Large intestine (tissue), 3 donors: ENCODE data around the gene TMEM212. TPM values are rescaled to one million over a fixed set of nuclear protein-coding genes. Genes with fewer than 3 reads are reported as not detected.

Source experiments
- DNase-seq, 2 donors: peaks; one replicate each; pipeline versions ENCODE4 v3.0.0 to v3.0.0-alpha.2; 2013
- H3K27ac ChIP-seq: one replicate; pipeline ENCODE4 v1.5.1; 2013; ENCODE audit warnings: low read length
- H3K27me3 ChIP-seq: 2 replicates; pipeline ENCODE4 v1.6.1; 2013; ENCODE audit warnings: low read length; ENCODE audit not compliant: control insufficient read depth, insufficient read depth
- H3K36me3 ChIP-seq: 2 replicates; pipeline ENCODE4 v1.6.1; 2013; ENCODE audit warnings: low read length; ENCODE audit not compliant: control insufficient read depth, insufficient read depth
- H3K4me1 ChIP-seq: one replicate; pipeline ENCODE4 v1.6.1; 2013; ENCODE audit warnings: low read length; ENCODE audit not compliant: control insufficient read depth, insufficient read depth
- H3K4me3 ChIP-seq: one replicate; pipeline ENCODE4 v1.5.1; 2013; ENCODE audit warnings: low read length
- H3K9me3 ChIP-seq: one replicate; pipeline ENCODE4 v1.6.1; 2013; ENCODE audit warnings: mild to moderate bottlenecking, low read depth, low read length, moderate library complexity; ENCODE audit not compliant: control insufficient read depth
- WGBS: methylation state at CpG from one replicate; pipeline ENCODE4 v1.1.5; 2013; ENCODE audit warnings: low lambda C conversion rate; ENCODE audit not compliant: insufficient coverage; 5-methylcytosine and 5-hydroxymethylcytosine counted together
- polyA plus RNA-seq: library from polyadenylated mRNA; unstranded; fragments of 120-200 nt; gene quantifications from one replicate; pipeline ENCODE4 v1.2.1, GENCODE V29; 2013

Gene TMEM212
- polyA plus RNA-seq, 1 donor = not detected

DNA sequence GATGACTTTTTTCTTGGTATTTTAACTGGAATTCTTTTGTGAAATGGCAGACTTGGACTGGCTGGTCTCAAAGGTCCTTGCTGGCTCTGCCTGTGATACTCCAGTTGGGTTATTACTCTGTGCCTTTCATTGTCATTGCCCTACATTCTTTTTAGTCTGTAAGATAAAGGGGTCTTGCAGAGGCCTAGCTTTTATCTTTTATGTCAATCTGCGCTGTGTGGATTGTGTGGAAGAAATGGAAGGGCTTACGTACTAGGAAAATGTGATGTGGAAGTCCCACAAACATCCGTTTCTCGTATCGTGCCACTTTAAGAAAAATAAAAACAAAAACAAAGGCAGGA, 8.7 kb upstream of the TMEM212 start:
- Histone ChIP-seq H3K27me3 (no peaks in the 10 kb centered on the region), H3K4me1 (peaks cover 4% of the 10 kb centered on the region), H3K27ac (no peak overlapping the region), H3K4me3 (no peak overlapping the region), H3K36me3 (no peaks in the 10 kb centered on the region), H3K9me3 (no peaks in the 10 kb centered on the region)
- DNase-seq = no peak
- 76% methylated on average over 5 of the region's 5 CpGs for WGBS

DNA sequence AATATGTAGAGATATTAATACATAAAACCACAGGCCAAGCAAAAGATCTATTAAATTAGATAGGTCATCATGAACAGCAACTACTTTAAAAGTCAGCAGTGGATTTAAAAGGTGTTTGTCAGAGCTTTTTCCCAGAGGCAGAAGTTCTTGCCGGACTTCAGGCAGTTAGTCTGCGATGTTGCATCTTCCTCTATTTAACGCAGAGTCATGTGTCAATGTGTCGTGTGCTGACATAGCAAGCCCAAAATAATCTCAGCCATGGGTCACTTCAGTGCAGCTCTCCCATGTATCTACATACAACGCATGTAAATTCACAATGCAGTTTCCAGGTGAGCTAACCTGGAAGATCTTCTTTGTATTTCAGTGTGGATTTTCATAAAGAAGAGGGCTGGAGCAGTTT, 8.0 kb upstream of the TMEM212 start:
- Histone ChIP-seq H3K4me1 (no peaks in the 10 kb centered on the region), H3K4me3 (no peak overlapping the region), H3K9me3 (no peaks in the 10 kb centered on the region), H3K27me3 (no peaks in the 10 kb centered on the region), H3K36me3 (no peaks in the 10 kb centered on the region), H3K27ac (no peak overlapping the region)
- no CpG with 5 or more reads among the region's 5 CpGs for WGBS
- no peak for DNase-seq

DNA sequence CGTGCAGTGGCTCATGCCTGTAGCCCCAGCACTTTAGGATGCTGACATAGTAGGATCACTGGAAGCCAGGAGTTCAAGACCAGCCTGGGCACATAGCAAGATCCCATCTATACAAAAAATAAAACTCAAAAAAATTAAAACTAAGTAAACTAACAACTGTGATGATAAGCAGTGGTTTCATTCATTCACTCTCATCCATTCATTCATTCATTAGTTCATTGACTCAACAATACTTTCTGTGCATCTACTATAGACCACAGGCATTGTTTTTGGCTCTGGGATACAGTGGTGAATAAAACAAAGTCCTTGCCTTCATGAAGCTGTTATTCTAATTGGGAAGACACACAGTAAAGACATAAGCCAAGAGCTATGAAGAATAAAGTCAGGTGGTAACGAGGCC, 7.5 kb upstream of the TMEM212 start:
- no peak overlapping the region for H3K27ac ChIP-seq
- H3K36me3 ChIP-seq = no peaks in the 10 kb centered on the region
- no peak for DNase-seq
- H3K9me3 ChIP-seq = no peaks in the 10 kb centered on the region
- H3K27me3 ChIP-seq = no peaks in the 10 kb centered on the region
- no peaks in the 10 kb centered on the region for H3K4me1 ChIP-seq
- H3K4me3 ChIP-seq = no peak overlapping the region
- no CpG with 5 or more reads among the region's 2 CpGs for WGBS

DNA sequence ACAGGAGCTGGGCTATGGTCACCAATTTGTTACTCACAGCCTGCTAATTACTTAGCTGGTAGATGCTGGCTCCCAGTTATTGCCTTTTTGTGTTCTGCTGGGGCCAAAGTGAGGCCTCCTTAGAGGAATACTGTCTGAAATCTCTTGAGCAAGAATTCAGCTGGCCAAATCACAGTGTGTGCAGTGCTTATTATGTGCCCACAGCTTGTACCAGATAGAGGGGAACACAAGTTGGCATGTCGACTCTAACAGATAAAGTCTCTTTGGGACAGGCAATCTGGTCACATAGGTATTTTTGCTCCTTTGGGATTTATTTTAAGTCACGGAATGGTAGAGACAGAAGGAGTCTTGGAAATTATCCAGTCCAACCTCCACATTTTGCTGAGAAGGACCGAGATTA, 6.3 kb upstream of the TMEM212 start:
- Histone ChIP-seq H3K9me3 (no peaks in the 10 kb centered on the region), H3K4me1 (no peaks in the 10 kb centered on the region), H3K4me3 (no peak overlapping the region), H3K27me3 (no peaks in the 10 kb centered on the region), H3K27ac (no peak overlapping the region), H3K36me3 (no peaks in the 10 kb centered on the region)
- DNase-seq = no peak
- WGBS = no CpG with 5 or more reads among the region's 3 CpGs

DNA sequence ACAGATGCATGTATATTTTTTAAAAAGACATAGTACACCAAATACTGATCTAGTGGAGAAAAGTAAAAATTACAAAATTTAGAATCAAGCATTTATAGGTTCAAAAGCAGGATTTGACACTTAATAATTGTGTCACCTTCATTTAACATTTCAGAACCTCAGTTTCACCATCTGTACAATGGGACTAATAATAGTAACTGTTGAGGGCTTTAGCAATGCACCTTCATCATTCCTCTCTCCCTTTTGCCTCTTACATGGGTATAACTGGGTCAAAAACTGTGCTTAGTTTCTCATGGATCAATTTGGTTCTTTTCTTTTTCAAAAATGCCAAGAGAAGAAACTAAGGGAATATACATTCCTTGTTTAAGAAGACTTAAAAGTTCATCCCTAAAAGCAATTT, 5.5 kb upstream of the TMEM212 start:
- Histone ChIP-seq H3K4me1 (no peaks in the 10 kb centered on the region), H3K4me3 (no peak overlapping the region), H3K9me3 (no peaks in the 10 kb centered on the region), H3K27ac (no peak overlapping the region), H3K27me3 (no peaks in the 10 kb centered on the region), H3K36me3 (no peaks in the 10 kb centered on the region)
- no peak for DNase-seq

DNA sequence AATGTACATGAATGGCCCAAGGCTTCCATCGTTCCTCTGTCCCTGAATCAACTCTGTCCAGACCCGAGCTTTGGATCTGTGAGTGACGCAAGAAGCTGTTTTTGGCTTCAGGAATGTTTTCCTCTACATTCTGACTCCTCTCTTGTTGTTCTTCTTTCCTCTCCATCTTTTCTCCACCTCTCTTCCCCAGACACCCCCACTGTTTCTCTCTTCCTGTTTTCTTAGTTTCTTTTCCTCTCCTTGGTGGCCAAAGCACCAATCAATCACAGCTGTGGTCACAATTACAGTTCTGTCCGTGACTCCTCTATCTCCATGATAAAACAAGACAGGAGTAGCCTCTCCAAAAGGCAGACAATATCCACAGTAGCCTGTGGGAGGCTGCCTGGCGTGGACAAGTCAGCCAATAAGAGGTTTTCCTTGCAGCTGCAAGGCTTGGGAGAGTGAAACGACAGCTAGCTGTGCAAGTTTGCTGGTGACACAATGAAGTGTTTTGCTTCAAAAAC, 4.9 kb upstream of the TMEM212 start:
- Histone ChIP-seq H3K4me1 (no peaks in the 10 kb centered on the region), H3K9me3 (no peaks in the 10 kb centered on the region), H3K27me3 (no peaks in the 10 kb centered on the region), H3K4me3 (no peak overlapping the region), H3K36me3 (no peaks in the 10 kb centered on the region), H3K27ac (no peak overlapping the region)
- 36% methylated on average over 3 of the region's 6 CpGs for WGBS
- DNase-seq = no peak

DNA sequence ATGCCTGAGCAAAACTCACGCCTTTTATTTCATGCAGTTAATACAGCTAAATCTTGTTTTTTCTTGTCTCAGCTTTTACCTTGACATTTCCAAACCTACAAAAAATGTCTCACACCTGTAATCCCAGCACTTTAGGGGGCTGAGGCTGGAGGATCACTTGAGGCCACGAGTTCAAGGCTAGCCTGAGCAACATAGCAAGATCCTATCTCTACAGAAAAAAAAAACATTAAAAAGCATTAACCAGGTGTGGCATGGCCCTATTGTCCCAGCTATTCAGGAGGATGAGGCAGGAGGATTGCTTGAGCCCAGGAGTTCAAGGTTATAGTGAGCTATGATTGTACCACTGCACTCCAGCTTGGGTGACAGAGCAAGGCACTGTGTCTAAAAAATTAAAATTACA, 3.9 kb upstream of the TMEM212 start:
- H3K27me3 ChIP-seq = no peaks in the 10 kb centered on the region
- H3K27ac ChIP-seq = no peak overlapping the region
- no peak for DNase-seq
- no CpG with 5 or more reads among the region's 2 CpGs for WGBS
- no peaks in the 10 kb centered on the region for H3K36me3 ChIP-seq
- H3K4me3 ChIP-seq = no peak overlapping the region
- no peaks in the 10 kb centered on the region for H3K4me1 ChIP-seq
- no peaks in the 10 kb centered on the region for H3K9me3 ChIP-seq

DNA sequence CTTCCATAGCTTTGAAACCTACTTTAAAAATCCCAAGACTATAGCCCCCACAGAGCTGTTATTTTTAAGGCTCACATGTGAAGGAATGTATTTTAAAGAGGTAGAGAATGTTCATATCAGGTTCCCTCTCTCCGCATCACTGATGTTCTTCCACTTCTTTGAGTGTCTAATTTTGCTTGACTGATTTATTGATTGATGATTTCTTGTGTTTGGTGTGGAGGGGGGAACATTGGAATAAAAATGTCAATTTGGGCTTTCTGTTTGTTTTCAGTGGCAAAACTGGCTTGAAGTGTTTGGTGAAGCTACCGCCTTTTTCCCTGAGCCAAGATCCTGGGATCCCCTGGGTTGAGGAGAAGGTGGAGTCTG, 2.7 kb upstream of the TMEM212 start:
- Histone ChIP-seq H3K27ac (no peak overlapping the region), H3K4me3 (no peak overlapping the region), H3K36me3 (no peaks in the 10 kb centered on the region), H3K4me1 (no peaks in the 10 kb centered on the region), H3K27me3 (no peaks in the 10 kb centered on the region), H3K9me3 (no peaks in the 10 kb centered on the region)
- no peak for DNase-seq
- no CpG with 5 or more reads among the region's 2 CpGs for WGBS

DNA sequence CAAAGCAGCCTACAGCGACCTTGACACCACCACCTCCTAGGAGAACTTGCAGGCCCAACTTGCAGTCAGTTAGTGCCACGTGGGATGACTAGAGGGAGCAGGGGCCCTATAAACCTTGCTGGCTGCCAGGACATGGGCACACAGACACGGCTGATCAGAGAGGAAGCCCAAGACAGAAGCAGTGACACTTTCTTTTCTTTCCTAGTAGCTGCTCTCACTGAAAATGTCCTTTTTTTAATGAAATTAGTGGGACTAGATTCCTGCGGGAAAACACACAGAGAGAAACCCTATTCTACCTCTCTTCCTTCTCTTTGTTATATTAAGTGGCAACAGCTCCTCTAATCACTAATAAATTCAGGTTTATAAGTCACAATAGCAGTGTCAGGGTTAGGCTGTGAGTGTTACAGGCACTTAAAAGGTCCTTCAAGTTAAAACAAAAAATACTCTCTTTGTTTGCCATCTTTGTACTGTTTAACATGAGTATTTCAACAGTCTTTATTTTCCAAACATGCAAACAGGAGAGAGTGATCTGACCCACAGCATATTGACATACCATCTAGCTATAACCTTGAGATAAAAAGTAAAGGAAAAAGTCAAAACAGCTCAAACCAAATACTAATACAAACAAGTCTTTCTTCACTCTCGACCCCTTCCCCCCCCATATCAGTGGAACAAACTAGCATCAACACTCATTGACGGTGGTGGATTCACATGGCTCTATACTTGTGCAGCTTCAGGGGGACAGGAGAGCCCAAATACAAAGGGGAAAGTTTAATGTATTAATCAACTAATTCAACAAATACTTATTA, 2.1 kb upstream of the TMEM212 start:
- Histone ChIP-seq H3K4me1 (no peaks in the 10 kb centered on the region), H3K27ac (no peak overlapping the region), H3K9me3 (no peaks in the 10 kb centered on the region), H3K36me3 (no peaks in the 10 kb centered on the region), H3K4me3 (no peak overlapping the region), H3K27me3 (no peaks in the 10 kb centered on the region)
- no peak for DNase-seq
- 64% methylated on average over 3 of the region's 6 CpGs for WGBS

DNA sequence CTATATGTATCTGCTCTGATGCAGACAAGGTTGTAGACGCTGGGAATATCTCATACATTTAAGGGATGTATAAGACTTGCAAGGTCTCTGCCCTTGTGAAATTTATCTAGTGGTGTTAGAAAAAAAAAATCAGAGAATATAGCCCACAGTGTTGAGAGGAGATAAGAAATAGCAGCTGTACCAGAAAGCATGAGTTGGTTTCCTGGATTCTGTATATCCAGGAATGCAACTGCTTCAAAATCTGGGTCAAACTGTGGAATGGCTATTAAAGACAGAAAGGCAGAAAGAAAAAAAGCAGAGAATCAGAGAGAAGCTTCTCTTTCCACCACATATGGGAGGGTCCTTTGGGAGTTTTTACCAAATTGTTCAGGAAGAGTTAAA, 1.5 kb upstream of the TMEM212 start:
- no peak for DNase-seq
- Histone ChIP-seq H3K27ac (no peak overlapping the region), H3K9me3 (no peaks in the 10 kb centered on the region), H3K27me3 (no peaks in the 10 kb centered on the region), H3K4me1 (no peaks in the 10 kb centered on the region), H3K36me3 (no peaks in the 10 kb centered on the region), H3K4me3 (no peak overlapping the region)
- no CpG with 5 or more reads among the region's 1 CpG for WGBS

DNA sequence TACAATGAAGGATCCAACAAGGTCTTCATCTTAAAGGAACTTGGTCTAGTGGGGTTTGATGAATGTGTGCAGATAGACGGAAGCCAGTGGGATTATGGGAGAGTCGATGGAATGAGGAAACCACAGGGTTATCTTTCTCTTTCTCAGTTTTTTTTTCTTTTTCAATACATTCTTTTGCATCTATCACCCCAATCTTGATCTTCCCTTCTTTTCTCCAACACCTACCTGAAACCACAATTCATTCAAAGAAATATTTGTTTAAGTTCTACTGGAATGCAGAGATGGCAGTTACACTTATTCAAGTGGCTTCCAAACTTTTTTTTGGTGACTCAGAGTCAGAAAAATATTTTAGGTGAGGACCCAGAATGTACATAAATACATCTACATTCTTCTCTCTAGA, 1.7 kb downstream of the TMEM212 start:
- Histone ChIP-seq H3K4me1 (no peaks in the 10 kb centered on the region), H3K27ac (no peak overlapping the region), H3K4me3 (no peak overlapping the region), H3K27me3 (no peaks in the 10 kb centered on the region), H3K36me3 (no peaks in the 10 kb centered on the region), H3K9me3 (no peaks in the 10 kb centered on the region)
- DNase-seq = no peak
- WGBS = 80% methylated on average over 1 of the region's 2 CpGs
